Urothelium cell line (cell line): ENCODE measurements around the gene ENPP6.
"Not testable (repeated sequence)": the region's sequence is repeated elsewhere in the genome, so short reads cannot be mapped to it uniquely, and the experiment has no call there.

ENCODE experiments used
- DNase-seq: peaks from one replicate; pipeline ENCODE4 v3.0.0; 2011; ENCODE audit warnings: low spot score, mixed read lengths
- FAIRE-seq: peaks from 2 replicates; lab custom pipeline; 2011; peaks lifted over from hg19 to GRCh38; lab: Jason Lieb, UNC

ENPP6 gene

GRCh38 chr4:184237612-184238011 lies 19.9 kb upstream of the ENPP6 start:
- no peak for FAIRE-seq
- peak; percentile 14 for DNase-seq

GRCh38 chr4:184235526-184235925 lies 17.9 kb upstream of the ENPP6 start:
- FAIRE-seq (no peak), DNase-seq (no peak)

- no peak for DNase-seq
- no peak for FAIRE-seq
These were observed 16.5 kb upstream of the ENPP6 start for GRCh38 chr4:184234155-184234554.

- FAIRE-seq, result no peak
- DNase-seq, result no peak
These were observed 15.3 kb upstream of the ENPP6 start for GRCh38 chr4:184232975-184233374.

DNA sequence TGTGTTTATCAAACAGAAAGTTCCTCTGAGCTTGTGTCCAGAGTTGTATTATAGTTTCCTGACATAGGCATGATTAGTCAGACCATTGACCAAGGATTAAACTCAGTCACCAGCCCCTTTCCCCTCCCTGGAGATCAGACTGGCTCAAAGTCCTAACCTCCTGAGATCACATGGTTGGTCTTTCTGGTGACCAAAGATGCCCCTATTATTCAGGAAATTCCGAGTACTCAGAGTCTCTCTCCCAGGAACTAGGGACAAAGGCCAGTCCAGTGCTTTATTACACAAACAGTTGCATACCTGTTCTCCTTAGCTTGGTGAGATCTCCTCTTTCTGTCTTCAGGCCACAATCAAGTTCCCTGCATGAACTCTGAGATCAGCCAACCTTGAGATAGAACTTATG lies 14.5 kb upstream of the ENPP6 start:
- no peak for FAIRE-seq
- DNase-seq, result no peak

GRCh38 chr4:184231573-184231972 lies 13.9 kb upstream of the ENPP6 start:
- DNase-seq (no peak), FAIRE-seq (no peak)

- DNase-seq (no peak), FAIRE-seq (no peak)
These were observed 10.5 kb upstream of the ENPP6 start for GRCh38 chr4:184228056-184228705.

- DNase-seq (no peak), FAIRE-seq (no peak)
These were observed 1.2 kb downstream of the ENPP6 start for GRCh38 chr4:184216515-184216914.

DNA sequence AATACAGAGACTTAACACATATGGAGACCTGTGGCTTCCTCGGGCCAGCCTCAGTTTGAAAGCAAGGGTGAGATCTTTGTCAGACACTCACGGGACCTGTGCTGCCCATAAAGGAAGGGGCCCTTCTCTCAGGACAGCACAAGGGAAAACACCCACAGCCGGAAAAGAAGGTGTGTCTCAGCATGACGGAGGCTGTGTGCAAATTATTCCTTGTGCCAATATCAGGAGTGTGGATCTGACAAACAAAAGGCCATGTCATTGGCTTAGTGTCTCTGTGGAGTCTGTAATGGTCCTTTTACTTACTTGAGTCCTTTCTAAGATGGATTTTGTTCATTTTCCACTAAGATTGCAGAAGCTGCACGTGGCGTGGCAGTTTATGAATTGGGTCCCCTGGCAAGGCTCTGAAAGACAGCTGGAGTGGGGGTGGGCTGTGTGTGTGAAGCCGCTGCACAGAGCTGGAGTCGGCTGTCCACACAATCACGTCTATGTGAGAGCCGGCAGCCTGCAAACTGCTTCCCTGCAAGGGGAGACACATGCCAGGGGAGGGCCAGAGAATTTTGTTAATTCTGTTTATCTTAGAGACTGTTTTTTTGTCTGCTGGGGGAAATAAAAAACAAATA lies 1.9 kb downstream of the ENPP6 start:
- FAIRE-seq (no peak), DNase-seq (no peak)

GRCh38 chr4:184214931-184215330 lies 2.7 kb downstream of the ENPP6 start:
- FAIRE-seq, result no peak
- DNase-seq, result no peak

- FAIRE-seq, DNase-seq: not testable (repeated sequence)
These were observed 9.7 kb downstream of the ENPP6 start for GRCh38 chr4:184207734-184208607.

- DNase-seq (no peak), FAIRE-seq (no peak)
These were observed 12.4 kb downstream of the ENPP6 start for GRCh38 chr4:184205243-184205642.

DNA sequence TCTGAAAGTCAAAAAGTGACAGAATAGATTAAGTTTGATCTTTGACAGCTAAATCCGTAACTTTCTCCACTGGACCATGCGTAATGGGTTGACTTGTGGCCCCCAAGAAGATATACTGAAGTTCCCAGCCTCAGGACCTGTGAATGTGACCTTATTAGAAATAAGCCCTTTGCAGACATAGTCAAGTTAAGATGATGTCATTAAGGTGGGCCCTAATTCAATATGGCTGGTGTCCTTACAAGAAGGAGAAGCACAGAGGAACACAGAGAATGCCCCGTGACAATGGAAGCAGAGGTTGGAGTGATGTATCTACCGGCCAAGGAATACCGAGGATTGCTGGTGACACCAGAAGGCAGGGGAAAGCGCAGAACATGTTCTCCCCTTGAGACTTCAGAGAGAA lies 14.4 kb downstream of the ENPP6 start:
- DNase-seq (no peak), FAIRE-seq (no peak)

DNA sequence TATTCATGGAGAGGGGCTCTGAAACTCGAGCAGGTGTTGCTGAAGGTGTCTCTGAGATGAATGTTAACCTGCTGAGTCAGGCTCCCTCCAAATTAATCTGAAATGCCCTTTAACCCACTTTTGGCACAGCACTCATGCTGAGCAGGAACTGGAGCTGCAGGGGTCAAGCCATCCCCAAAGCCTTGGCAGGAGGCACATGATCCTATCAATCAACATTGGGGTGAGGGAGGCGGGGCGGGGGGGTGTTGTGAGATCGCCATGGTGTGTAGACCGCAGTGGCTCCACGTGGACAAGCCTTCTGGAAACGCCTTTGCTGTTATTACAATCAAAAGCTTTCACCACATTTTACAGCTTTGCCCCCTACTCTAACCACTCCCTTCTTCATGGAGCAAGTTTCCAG lies 16.5 kb downstream of the ENPP6 start:
- no peak for DNase-seq
- no peak for FAIRE-seq

DNA sequence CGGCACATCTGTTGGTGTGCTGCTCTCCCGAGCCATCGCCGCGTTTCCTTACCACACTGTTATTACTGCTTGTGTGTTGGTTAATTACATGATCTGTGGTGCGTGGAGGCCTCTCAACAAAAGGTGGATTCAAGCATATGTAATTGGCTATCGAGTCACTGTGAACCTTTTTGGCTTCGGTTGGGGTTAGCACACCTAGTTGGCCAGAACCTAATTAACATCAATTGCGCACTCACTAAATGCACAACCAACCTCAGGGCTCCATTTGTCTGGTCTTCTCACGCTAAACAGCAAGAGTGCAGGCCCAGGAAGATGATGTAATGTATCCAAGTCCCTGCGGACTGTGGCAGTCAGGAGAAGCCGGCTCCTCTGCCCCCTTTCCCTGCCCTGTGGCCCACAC lies 17.4 kb downstream of the ENPP6 start:
- no peak for FAIRE-seq
- no peak for DNase-seq

DNA sequence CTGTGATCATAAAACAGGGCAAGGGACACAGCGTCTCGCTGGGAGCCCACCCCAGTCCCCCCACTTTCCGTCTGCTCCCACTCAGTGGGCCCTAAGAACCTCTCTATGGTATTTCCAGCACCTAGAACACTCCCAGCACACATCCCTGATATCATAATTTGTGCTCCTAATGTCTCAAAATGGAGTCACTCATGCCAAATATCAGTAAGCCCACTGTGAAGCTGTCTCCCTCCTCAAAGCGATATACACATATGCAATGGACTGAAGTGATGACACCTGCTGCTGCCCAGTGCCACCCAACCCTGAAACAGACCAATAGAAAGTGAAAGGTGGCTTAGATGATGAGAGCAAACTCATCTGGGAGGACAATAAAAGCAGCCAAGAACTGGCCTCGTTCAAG lies 17.9 kb downstream of the ENPP6 start:
- DNase-seq, result no peak
- no peak for FAIRE-seq

DNA sequence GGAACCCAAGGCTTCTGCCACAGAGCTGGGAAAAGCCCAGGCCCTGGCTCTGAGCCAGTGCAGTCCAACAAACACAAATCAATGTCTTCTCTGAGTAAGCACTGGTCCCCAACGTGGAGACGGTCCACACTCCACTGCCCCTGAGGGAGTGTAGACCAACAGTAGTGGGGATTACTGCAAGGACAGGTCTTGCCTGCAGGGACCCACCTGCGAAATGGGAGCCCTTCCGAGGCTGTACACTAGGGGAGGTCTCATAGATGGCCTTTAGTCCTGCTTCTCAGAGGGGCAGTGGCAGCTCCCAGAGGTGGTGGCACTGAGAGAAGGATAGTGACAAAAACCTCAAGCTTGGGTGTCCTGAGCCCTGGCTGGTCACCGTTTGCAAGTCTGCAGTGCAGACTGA lies 19.5 kb downstream of the ENPP6 start:
- no peak for DNase-seq
- FAIRE-seq, result no peak

- FAIRE-seq (no peak), DNase-seq (no peak)
These were observed 20.1 kb downstream of the ENPP6 start for GRCh38 chr4:184197536-184198082.

DNA sequence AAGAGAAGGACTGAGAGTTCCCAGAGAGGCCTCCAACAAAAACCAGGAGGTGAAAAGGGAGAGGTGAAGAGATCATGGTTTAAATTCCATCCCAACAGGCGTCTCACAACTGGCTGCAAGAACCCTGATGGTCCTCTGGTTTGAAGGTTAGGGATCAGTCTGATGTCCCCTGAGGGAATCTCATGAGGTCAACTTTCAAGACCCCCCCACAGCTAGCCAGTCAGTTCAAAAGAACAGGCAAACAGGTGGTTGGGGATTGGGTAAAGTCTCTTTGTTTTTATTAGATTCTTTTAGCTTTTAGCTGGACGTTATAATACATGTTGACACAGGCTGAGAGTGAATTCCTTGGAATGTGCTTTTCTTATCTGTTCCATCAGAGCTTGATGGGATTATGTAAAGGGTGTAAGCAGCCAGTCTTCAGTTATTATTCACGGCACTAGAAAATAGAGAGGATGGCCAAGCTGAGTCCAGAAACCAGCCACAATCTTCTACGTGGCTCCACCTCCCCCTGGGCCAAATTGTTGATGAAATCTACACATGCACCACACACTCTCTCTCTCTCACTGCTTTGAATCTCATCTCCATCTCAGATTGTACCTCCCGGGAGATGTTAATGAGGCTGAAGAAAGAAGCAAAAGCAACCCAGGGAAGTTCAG lies 20.8 kb downstream of the ENPP6 start:
- no peak for FAIRE-seq
- DNase-seq, result no peak

DNA sequence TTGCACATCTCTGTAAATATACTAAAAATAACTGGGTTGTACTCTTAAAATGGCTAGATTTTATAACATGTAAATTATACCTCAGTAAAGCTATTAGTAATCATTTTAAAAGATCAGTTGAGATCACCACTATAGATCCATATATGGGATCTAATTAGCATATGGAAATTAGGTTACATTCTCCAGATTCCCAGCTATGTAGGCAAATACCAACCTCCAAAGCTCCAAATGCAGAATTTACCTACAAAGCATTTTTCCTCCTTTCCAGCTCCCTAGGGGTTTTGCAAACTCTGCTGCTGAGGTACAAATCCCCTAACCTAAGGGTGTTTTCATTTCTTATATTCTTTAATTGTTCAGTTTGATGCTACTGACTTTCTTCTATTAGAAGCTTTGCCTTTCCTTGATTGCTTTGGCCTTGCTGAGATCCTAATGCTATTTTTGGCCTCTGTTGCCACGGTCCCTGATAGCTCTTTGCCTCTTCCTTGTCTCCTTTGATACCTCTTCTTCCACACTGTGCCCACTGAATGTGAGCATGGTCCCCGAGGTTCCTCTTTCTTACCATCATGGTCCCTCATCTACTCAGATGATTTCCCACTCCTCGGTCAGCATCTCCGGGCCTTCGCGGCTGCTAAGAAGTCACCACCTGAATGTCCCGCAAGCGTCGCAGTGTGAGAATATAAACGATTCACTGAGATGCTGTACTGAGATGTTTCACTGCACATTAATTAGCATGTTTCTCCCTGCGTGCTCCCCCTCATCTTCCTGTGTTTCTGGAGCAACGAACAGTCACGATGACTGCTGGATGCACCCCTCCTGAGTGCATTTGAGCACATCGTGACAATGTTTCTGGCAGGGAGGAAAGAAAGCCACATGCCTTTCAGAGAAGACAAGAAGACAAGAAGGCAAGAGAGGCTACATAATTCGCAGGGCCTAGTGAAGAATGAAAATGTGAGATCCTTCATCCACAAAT lies 23.8 kb downstream of the ENPP6 start:
- no peak for FAIRE-seq
- DNase-seq, result no peak
